Measurements from ENCODE around the gene BNIP1. TPM values are rescaled to one million over a fixed set of nuclear protein-coding genes. Genes with fewer than 3 reads are reported as not detected.
"Not testable (repeated sequence)": the region's sequence is repeated elsewhere in the genome, so short reads cannot be mapped to it uniquely, and the experiment has no call there.

Gene BNIP1
- polyA plus RNA-seq, 1 donor from 2014 or later: 23.3 TPM

- no peak overlapping the region for H3K4me2 ChIP-seq (ENCODE audit: low read length)
- TF ChIP-seq RAD21 (conservative IDR thresholded peaks at IDR 0.05) (no peak), EP300 (conservative IDR thresholded peaks at IDR 0.05; ENCODE audit: poor library complexity, severe bottlenecking) (no peak), TAF1 (IDR thresholded peaks at IDR 0.05; ENCODE audit: low read depth) (no peak), POLR2AphosphoS5 (IDR thresholded peaks at IDR 0.05) (no peak), MXI1 (conservative IDR thresholded peaks at IDR 0.05; ENCODE audit: poor library complexity, severe bottlenecking) (no peak), EZH2 (IDR thresholded peaks at IDR 0.05; ENCODE audit: borderline replicate concordance, insufficient read depth, low read length, poor library complexity, severe bottlenecking) (no peak), REST (IDR thresholded peaks at IDR 0.05; ENCODE audit: borderline replicate concordance) (no peak), SMC3 (conservative IDR thresholded peaks at IDR 0.05; ENCODE audit: poor library complexity) (no peak)
- TF ChIP-seq, protein P1, sequence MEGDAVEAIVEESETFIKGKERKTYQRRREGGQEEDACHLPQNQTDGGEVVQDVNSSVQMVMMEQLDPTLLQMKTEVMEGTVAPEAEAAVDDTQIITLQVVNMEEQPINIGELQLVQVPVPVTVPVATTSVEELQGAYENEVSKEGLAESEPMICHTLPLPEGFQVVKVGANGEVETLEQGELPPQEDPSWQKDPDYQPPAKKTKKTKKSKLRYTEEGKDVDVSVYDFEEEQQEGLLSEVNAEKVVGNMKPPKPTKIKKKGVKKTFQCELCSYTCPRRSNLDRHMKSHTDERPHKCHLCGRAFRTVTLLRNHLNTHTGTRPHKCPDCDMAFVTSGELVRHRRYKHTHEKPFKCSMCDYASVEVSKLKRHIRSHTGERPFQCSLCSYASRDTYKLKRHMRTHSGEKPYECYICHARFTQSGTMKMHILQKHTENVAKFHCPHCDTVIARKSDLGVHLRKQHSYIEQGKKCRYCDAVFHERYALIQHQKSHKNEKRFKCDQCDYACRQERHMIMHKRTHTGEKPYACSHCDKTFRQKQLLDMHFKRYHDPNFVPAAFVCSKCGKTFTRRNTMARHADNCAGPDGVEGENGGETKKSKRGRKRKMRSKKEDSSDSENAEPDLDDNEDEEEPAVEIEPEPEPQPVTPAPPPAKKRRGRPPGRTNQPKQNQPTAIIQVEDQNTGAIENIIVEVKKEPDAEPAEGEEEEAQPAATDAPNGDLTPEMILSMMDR (IDR thresholded peaks at IDR 0.05; ENCODE audit: poor library complexity, severe bottlenecking): no peak
- no peaks in the 10 kb centered on the region for H4K20me1 ChIP-seq (ENCODE audit: insufficient read depth)
- H3K36me3 ChIP-seq (ENCODE audit: insufficient read depth, low read length): no peaks in the 10 kb centered on the region
- no peaks in the 10 kb centered on the region for H3F3A ChIP-seq (ENCODE audit: insufficient read depth, low read length, poor library complexity, severe bottlenecking)
- no peak overlapping the region for H3K9ac ChIP-seq (ENCODE audit: low read length)
- no peaks in the 10 kb centered on the region for H3K9me2 ChIP-seq (ENCODE audit: insufficient read depth, low read length)
- no peak overlapping the region for H3K4me3 ChIP-seq (ENCODE audit: low read length)
- no peak overlapping the region for H2AFZ ChIP-seq (ENCODE audit: low read depth, low read length)
- H3K27me3 ChIP-seq (ENCODE audit: insufficient read depth, low read depth, low read length): no peaks in the 10 kb centered on the region
- H3K9me3 ChIP-seq (ENCODE audit: low read length): no peaks in the 10 kb centered on the region
- no peaks in the 10 kb centered on the region for H3K79me2 ChIP-seq (replicated peaks; ENCODE audit: insufficient read depth, low read length)
- no peak overlapping the region for H3K27ac ChIP-seq (ENCODE audit: low read length)
Observed at GRCh38 chr5:173123416-173123815, 20.9 kb upstream of the BNIP1 start.

GRCh38 chr5:173132166-173132565 is 12.2 kb upstream of the BNIP1 start:
- not testable (repeated sequence) for H4K20me1 ChIP-seq (ENCODE audit: insufficient read depth); H3K9ac ChIP-seq (ENCODE audit: low read length); H2AFZ ChIP-seq (ENCODE audit: low read depth, low read length); H3F3A ChIP-seq (ENCODE audit: insufficient read depth, low read length, poor library complexity, severe bottlenecking); H3K27ac ChIP-seq (ENCODE audit: low read length); H3K36me3 ChIP-seq (ENCODE audit: insufficient read depth, low read length); H3K4me2 ChIP-seq (ENCODE audit: low read length); H3K9me3 ChIP-seq (ENCODE audit: low read length); H3K9me2 ChIP-seq (ENCODE audit: insufficient read depth, low read length); H3K4me3 ChIP-seq (ENCODE audit: low read length); H3K27me3 ChIP-seq (ENCODE audit: insufficient read depth, low read depth, low read length); H3K79me2 ChIP-seq (replicated peaks; ENCODE audit: insufficient read depth, low read length)

DNA sequence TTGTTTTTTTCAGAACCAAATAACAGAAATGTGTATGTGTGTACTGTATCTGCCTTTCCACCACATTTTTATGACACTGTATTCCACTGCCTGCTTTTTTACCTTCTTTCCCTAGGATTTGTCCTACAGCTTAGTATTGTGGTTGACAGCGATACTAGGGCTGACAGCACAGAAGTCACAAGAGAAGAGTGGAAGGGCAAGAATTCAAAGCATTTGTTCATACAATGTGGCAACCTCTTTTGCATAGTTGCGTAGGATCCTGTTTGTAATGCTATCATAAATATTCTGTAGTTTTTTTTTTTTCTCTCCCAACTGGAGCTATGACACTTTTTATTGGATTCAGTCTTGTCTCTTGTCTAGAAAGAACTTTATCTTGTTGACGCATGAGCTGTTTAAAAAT is 5.6 kb upstream of the BNIP1 start:
- H3K4me3 ChIP-seq (ENCODE audit: low read length): no peak overlapping the region
- no peaks in the 10 kb centered on the region for H3F3A ChIP-seq (ENCODE audit: insufficient read depth, low read length, poor library complexity, severe bottlenecking)
- no peak overlapping the region for H3K4me2 ChIP-seq (ENCODE audit: low read length)
- H3K9me2 ChIP-seq (ENCODE audit: insufficient read depth, low read length): no peaks in the 10 kb centered on the region
- no peak overlapping the region for H3K9ac ChIP-seq (ENCODE audit: low read length)
- TF ChIP-seq TAF1 (IDR thresholded peaks at IDR 0.05; ENCODE audit: low read depth): no peak
- no peak for TF ChIP-seq MXI1 (conservative IDR thresholded peaks at IDR 0.05; ENCODE audit: poor library complexity, severe bottlenecking)
- no peak for TF ChIP-seq POLR2AphosphoS5 (IDR thresholded peaks at IDR 0.05)
- no peak for TF ChIP-seq SMC3 (conservative IDR thresholded peaks at IDR 0.05; ENCODE audit: poor library complexity)
- TF ChIP-seq EZH2 (IDR thresholded peaks at IDR 0.05; ENCODE audit: borderline replicate concordance, insufficient read depth, low read length, poor library complexity, severe bottlenecking): no peak
- no peak for TF ChIP-seq REST (IDR thresholded peaks at IDR 0.05; ENCODE audit: borderline replicate concordance)
- no peak for TF ChIP-seq RAD21 (conservative IDR thresholded peaks at IDR 0.05)
- no peak for TF ChIP-seq EP300 (conservative IDR thresholded peaks at IDR 0.05; ENCODE audit: poor library complexity, severe bottlenecking)
- TF ChIP-seq, protein P1 (IDR thresholded peaks at IDR 0.05; ENCODE audit: poor library complexity, severe bottlenecking): no peak
- H3K79me2 ChIP-seq (replicated peaks; ENCODE audit: insufficient read depth, low read length): no peaks in the 10 kb centered on the region
- no peak overlapping the region for H2AFZ ChIP-seq (ENCODE audit: low read depth, low read length)
- no peaks in the 10 kb centered on the region for H3K9me3 ChIP-seq (ENCODE audit: low read length)
- H3K27ac ChIP-seq (ENCODE audit: low read length): no peak overlapping the region
- H4K20me1 ChIP-seq (ENCODE audit: insufficient read depth): no peaks in the 10 kb centered on the region
- no peaks in the 10 kb centered on the region for H3K36me3 ChIP-seq (ENCODE audit: insufficient read depth, low read length)
- H3K27me3 ChIP-seq (ENCODE audit: insufficient read depth, low read depth, low read length): no peaks in the 10 kb centered on the region
